Tongue (tissue), 2 donors: Measurements from ENCODE around the gene MACROD2. TPM values are rescaled to one million over a fixed set of nuclear protein-coding genes. Genes with fewer than 3 reads are reported as not detected.
A peak's percentile ranks its signal among the peaks of the same experiment; 100 is the strongest.
"Not testable (repeated sequence)": the region's sequence is repeated elsewhere in the genome, so short reads cannot be mapped to it uniquely, and the experiment has no call there.

ENCODE experiments used
- DNase-seq: peaks from one replicate; pipeline ENCODE4 v3.0.0-alpha.2; 2015
- total RNA-seq: library from RNA; depleted of rRNA; stranded (reverse); fragments of >200 nt; gene quantifications from one replicate; pipeline ENCODE4 v1.2.3, GENCODE V29; 2014

Gene MACROD2
- total RNA-seq, 1 donor from 2014 or later = 5.0 TPM

- DNase-seq = no peak
Measured at GRCh38 chr20:14996883-14997672, 1001.8 kb downstream of the MACROD2 start.

GRCh38 chr20:14997791-14998190, 1002.5 kb downstream of the MACROD2 start:
- no peak for DNase-seq

GRCh38 chr20:15005300-15005986, 1010.1 kb downstream of the MACROD2 start:
- DNase-seq = no peak

GRCh38 chr20:15011631-15012030, 1016.3 kb downstream of the MACROD2 start:
- DNase-seq = no peak

DNA sequence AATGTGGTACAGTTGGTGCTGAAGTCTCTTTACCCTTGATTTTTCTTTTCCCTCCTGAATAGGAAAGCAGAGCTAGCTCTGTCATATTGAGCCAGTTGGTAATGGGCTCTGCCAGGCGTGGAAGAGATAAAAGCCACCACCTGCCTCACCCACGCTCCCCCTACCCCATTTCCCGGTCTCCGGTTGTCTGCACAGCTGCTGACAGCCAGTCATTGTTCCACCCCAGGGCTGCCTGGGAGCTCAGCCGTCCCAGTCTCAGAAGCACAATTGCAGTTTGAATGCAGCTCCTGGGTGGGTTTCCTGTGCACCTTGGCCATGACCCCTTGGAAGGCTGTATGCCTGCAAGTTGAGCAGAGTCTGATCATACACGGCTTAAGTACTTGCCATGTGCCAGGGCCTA, 1017.2 kb downstream of the MACROD2 start:
- DNase-seq = peak; percentile 51

DNA sequence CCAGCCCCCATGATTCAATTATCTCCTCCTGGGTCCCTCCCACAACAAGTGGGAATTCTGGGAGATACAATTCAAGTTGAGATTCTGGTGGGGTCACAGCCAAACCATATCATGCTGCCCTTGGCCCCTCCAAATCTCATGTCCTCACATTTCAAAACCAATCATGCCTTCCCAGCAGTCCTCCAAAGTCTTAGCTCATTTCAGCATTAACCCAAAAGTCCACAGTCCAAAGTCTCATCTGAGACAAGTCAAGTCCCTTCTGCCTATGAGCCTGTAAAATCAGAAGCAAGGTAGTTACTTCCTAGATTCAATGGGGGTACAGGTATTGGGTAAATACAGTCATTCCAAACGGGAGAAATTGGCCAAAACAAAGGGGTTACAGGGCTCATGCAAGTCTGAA, 1021.6 kb downstream of the MACROD2 start:
- DNase-seq = not testable (repeated sequence)

DNA sequence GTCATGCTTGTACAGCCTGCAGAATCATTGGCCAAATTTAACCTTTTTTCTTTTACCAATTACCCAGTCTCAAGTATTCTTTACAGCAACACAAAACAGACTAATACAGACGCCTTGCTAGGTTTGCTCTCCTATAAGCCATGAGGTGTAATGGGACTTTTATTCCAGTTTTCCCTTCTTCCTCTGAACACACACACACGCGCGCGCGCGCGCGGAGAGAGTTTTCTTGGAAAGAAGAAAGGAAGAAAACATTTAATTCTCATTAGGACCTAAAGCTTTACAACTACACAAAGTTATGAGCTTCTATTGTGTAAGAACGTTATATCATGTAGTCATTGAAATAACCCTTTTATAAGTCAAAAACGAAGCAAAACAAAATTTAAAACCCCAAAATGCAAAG, 1023.6 kb downstream of the MACROD2 start:
- DNase-seq = no peak

GRCh38 chr20:15020845-15021244, 1025.5 kb downstream of the MACROD2 start:
- no peak for DNase-seq

DNA sequence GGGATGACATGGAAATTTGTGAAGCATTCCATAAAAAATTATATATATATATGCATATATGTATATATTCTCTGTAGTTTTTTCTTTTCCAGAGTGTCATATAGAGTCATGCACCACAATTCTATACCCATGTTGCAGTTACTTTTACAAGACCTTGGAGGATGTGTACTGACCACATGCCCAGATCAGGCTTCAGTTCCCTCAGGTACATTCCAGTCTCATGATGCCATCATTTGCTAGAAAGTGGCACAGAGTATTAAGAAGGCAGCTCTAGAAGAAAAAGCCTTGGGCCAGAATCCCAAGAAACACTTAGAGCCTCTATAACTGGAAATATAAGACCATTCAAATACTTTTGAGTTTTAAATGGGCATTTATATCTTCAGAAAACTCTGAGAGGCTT, 1027.6 kb downstream of the MACROD2 start:
- no peak for DNase-seq

DNA sequence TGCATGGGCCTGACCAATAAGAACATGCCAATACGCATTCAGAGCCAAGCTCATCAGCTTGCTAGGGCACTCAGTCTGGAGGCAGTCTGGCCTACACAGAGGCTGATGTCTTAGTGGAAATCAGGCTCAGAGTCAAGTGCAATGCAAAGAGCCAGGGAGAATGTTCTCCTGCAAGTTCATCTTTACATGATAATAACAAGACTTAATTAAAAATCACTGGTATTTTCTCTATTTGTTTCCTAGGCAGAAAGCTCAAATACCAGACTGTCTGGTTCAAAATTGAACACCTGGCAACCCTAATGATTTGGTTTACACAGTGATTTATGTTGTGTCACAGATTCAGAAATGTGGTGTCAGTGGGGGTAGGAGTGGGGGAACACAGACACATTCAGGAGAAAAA, 1031.4 kb downstream of the MACROD2 start:
- no peak for DNase-seq

- DNase-seq = no peak
Measured at GRCh38 chr20:15030826-15031225, 1035.5 kb downstream of the MACROD2 start.

GRCh38 chr20:15031546-15032351, 1036.4 kb downstream of the MACROD2 start:
- no peak for DNase-seq

DNA sequence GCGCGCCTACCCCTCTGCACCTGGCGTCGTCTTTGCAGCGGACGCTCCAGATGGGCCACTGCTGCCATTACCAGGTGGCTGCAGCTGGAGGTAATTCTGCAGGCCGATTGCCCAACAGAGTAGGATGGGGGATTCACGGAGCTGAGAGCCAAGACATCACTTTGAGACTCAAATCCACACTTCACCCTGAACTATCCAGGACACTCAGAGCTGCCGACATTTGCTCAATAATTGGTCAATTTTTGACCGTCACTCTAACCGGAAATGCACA, 1037.0 kb downstream of the MACROD2 start:
- peak; percentile 47 for DNase-seq

- no peak for DNase-seq
Measured at GRCh38 chr20:15033269-15033668, 1038.0 kb downstream of the MACROD2 start.

GRCh38 chr20:15033891-15034290, 1038.6 kb downstream of the MACROD2 start:
- no peak for DNase-seq

DNA sequence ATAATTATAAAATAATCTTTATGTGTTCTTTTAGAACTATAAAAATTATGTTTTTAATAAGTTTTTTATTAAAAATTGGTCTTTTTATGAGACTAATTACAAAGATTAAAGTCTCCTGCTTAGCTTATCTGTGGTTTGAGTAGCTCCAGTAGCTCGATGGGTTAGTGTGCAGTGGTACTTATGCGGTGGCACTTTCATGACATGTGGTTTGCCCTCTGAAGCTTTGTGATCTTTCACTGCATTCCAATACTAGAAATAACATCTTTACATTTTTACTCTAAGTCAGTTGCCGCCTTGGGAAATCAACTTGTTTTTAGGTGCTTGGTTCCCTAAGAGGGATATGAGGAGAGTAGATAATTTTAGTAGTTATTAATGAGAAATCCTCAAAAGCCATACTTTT, 1041.6 kb downstream of the MACROD2 start:
- no peak for DNase-seq

DNA sequence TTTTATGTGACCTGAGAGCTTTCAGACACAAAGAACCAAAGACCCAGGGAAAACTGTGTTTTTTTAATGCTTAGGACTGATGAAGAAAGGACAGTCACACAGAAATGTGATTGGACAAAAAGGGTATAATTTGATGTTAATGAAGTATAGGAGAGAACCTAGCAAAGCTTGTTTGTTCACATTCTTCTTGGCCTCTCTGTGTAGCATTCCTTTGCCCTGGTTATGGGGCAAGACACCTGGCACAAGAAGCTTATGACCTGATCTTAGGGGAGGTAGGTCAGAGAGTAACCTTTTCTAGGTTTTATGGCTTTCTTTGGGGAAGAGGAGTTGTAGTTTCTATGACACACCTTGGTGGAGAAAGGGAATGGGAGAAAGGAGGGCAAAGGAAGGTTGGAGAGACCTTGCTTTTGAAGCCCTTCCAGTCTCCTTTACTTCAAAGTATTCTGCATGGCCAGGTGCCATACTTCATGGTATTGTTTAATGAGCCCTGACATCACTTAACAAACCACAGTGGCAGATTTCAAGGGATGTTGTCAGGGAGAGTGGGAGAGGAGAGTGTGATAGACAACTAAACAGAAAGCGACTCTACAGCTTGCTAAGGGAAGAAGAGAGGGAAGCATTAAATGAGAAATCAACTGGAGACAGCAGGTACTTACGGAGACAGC, 1043.9 kb downstream of the MACROD2 start:
- DNase-seq = no peak

DNA sequence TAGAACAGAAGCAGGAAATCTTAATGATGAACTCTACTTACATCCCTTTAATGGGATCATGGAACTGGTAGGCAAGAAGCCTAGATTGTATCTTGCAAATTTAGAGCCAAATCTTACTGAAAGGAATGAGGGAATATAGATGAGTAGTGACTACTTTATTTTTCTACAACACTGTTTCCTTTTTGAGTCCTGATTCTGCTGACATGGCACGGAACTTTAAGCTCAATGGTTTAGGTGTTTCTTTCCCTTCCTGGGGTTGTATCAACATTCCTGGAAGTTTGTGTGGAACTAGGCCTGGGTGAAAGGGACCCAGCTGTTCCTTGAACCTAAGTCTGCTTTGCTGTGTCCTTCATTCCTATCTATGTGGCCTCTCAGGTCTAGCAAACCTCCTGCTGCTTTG, 1047.4 kb downstream of the MACROD2 start:
- DNase-seq = no peak

- DNase-seq = peak; percentile 44
Measured at GRCh38 chr20:15045246-15045645, 1049.9 kb downstream of the MACROD2 start.

- DNase-seq = no peak
Measured at GRCh38 chr20:15047042-15047441, 1051.7 kb downstream of the MACROD2 start.

- DNase-seq = no peak
Measured at GRCh38 chr20:15047601-15048000, 1052.3 kb downstream of the MACROD2 start.

- DNase-seq = peak; percentile 81
Measured at GRCh38 chr20:15056246-15056645, 1060.9 kb downstream of the MACROD2 start.

DNA sequence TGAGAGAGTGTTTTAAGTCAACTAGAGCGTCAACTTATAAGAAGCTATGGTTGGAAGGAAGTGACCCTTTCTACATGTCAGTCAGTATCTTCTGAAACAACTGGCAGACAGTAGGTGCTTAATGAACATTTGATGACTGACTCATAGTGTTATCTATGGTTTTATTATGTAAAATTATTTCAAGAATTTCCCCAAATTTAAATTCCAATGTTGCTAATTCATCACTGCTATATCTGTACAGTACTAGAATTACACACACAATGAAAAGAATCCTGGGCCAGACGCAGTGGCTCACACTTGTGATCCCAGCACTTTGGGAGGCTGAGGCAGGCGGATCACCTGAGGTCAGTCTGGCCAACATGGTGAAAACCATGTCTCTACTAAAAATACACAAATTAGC, 1063.5 kb downstream of the MACROD2 start:
- no peak for DNase-seq
